ENCODE results near the gene RNF213. TPM values are rescaled to one million over a fixed set of nuclear protein-coding genes. Genes with fewer than 3 reads are reported as not detected.

Gene RNF213
- total and polyA plus RNA-seq, 10 of the 15 experiments (the other 5 are each of a cell fraction or from before 2014, with no cell fraction given): 18.6 to 145 (median 65.8) TPM

DNA sequence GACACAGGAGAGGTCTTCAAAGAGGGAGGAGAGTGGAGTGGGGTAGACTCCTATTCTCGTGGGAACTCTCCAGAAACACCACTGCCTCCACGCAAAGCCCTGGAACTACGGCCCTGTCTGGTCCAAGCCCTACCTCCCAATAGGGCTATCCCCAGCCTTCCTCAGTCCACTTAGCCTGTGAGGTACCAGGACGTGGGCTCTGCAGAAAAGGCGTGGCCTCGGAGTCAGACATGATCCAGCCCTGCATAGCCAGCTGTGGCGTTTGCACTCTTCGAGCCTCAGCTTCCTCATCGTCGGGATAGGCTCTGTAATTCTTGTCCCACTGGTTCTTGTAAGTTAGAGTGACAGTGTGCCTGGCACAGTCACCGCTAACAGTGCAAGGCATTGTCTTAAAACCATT is 168.1 kb downstream of the RNF213 start:
- in situ Hi-C loops (cut with MboI): loop anchor here (5.0 kb wide), 2 partner anchors 144 to 554 kb away; no protein-coding TSS in a partner anchor

DNA sequence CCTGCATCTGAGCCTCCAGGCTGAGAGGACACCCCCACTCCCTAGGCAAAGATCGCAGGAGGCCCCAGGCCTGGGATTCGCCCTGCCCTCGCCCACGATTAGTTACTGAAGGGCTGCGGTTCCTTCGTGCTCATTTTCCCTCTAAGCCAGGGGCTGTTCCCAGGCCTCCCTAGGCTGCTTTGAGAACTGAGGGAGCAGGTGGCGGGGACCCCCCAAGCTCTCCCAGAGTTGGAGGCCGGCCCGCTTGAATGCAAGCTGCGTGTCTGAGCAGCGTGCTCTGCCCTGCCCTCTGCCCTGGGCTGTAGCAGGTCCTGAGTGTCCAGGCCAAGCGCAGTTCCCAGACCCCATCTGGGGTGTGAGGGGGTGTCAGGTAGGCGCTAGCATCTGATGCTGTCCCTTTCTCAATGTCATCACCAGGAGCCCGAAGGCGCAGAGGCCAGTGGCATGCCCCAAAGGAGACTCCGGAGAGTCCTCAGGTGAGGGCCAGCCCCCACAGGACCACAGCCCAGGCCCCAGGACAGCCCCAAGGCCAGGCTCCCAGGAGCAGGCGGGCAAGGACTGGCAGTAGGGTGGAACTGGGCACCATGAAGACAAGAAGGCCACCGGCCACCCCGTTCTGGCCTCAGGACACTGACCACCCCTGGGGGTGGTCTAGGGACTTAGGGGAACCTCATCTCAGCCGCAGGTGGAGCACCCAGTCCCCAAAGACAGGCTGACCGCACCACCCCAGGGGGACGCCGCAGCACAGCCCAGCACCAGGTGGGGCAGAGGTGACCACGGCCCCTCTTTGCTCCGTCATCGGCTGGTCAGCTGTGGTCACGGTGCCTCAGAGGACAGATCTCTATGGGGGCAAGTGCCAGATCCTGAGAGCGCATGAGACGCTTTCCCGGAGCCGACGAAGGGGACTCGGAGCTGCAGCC is 169.0 kb downstream of the RNF213 start:
- H3K9ac ChIP-seq (ENCODE audit: control insufficient read depth, insufficient read depth, low read length): no peak overlapping the region
- SMC1A ChIA-PET (ENCODE audit: uncharacterized antibody, unreplicated experiment): interaction anchor here (3.1 kb wide), 1 partner anchor 147 kb away, joined by 15 read pairs; no protein-coding TSS in a partner anchor
- no peak for TF ChIP-seq NRF1 (conservative IDR thresholded peaks at IDR 0.05; ENCODE audit: low read depth, low read length)
- no peak for TF ChIP-seq RFX5 (IDR thresholded peaks at IDR 0.05; ENCODE audit: low read depth, low read length)
- TF ChIP-seq SPI1 (IDR thresholded peaks at IDR 0.05; ENCODE audit: borderline replicate concordance, insufficient read depth, low read depth, low read length): no peak
- TF ChIP-seq, protein P1, sequence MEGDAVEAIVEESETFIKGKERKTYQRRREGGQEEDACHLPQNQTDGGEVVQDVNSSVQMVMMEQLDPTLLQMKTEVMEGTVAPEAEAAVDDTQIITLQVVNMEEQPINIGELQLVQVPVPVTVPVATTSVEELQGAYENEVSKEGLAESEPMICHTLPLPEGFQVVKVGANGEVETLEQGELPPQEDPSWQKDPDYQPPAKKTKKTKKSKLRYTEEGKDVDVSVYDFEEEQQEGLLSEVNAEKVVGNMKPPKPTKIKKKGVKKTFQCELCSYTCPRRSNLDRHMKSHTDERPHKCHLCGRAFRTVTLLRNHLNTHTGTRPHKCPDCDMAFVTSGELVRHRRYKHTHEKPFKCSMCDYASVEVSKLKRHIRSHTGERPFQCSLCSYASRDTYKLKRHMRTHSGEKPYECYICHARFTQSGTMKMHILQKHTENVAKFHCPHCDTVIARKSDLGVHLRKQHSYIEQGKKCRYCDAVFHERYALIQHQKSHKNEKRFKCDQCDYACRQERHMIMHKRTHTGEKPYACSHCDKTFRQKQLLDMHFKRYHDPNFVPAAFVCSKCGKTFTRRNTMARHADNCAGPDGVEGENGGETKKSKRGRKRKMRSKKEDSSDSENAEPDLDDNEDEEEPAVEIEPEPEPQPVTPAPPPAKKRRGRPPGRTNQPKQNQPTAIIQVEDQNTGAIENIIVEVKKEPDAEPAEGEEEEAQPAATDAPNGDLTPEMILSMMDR (IDR thresholded peaks at IDR 0.05 in 2 of 3, conservative IDR thresholded peaks at IDR 0.05 in 1 of 3; ENCODE audit: control insufficient read depth in 2 of 3, extremely low read depth in 1 of 3, insufficient read depth in 1 of 3, low read depth in 3 of 3, low read length in 3 of 3): no peak
- TF ChIP-seq RELA (IDR thresholded peaks at IDR 0.05; ENCODE audit: borderline replicate concordance, partially characterized antibody): no peak
- no peak for TF ChIP-seq ZNF622 (IDR thresholded peaks at IDR 0.05)
- TF ChIP-seq NFYB (IDR thresholded peaks at IDR 0.05; ENCODE audit: insufficient read depth, low read depth, low read length): no peak
- TF ChIP-seq SMC3 (IDR thresholded peaks at IDR 0.05; ENCODE audit: borderline replicate concordance, low read length): no peak
- no peak for TF ChIP-seq BHLHE40 (IDR thresholded peaks at IDR 0.05; ENCODE audit: borderline replicate concordance in 1 of 2, low read depth in 2 of 2, low read length in 1 of 2)
- TF ChIP-seq POU2F2 (IDR thresholded peaks at IDR 0.05; ENCODE audit: borderline replicate concordance, low read depth, low read length): no peak
- no peak for TF ChIP-seq NR2C2 (IDR thresholded peaks at IDR 0.05; ENCODE audit: borderline replicate concordance, control insufficient read depth, insufficient read length, low read depth)

More for the DNA sequence above, 168.1 kb downstream of the RNF213 start:
- Histone ChIP-seq H3K4me2 (ENCODE audit: control insufficient read depth, insufficient read depth) (no peak overlapping the region), H3K36me3 (ENCODE audit: control insufficient read depth in 2 of 2, insufficient read depth in 2 of 2, low read length in 1 of 2) (no peaks in the 10 kb centered on the region), H3K9ac (ENCODE audit: control insufficient read depth, insufficient read depth, low read length) (no peak overlapping the region), H4K20me1 (ENCODE audit: control insufficient read depth, insufficient read depth) (no peaks in the 10 kb centered on the region), H3K79me2 (ENCODE audit: control insufficient read depth, insufficient read depth, low read length) (no peaks in the 10 kb centered on the region), H3K27me3 (replicated peaks in 1 of 2; ENCODE audit: control insufficient read depth in 2 of 2, insufficient read depth in 2 of 2, low read length in 1 of 2) (no peaks in the 10 kb centered on the region; a peak in 1 of 4 replicates), H2AFZ (ENCODE audit: control insufficient read depth, low read depth, low read length) (no peak overlapping the region), H3K4me3 (no peak overlapping the region), H3K9me3 (replicated peaks; ENCODE audit: control insufficient read depth, insufficient read depth, low read length) (no peaks in the 10 kb centered on the region), H3K27ac (ENCODE audit: control insufficient read depth, insufficient read depth) (no peak overlapping the region), H3K4me1 (ENCODE audit: control insufficient read depth, insufficient read depth, low read length) (peaks cover 3% of the 10 kb centered on the region)
- intact Hi-C loops (cut with micrococcal nuclease; ENCODE audit: unreplicated experiment): loop anchor here (10.0 kb wide), 1 partner anchor 306 kb away; no protein-coding TSS in a partner anchor
- ATAC-seq (no peak), DNase-seq (ENCODE audit: low read depth, low spot score) (no peak), FAIRE-seq (no peak)
- WGBS (ENCODE audit: insufficient coverage, insufficient replicate concordance, low lambda C conversion rate, missing lambda C conversion rate): 61% methylated on average over 11 of the region's 11 CpGs
- no TSS peak for BruUV-seq (replicated peaks)
- POLR2A ChIA-PET: no interaction called here
- TF ChIP-seq LARP7 (IDR thresholded peaks at IDR 0.05): no peak
- no peak for TF ChIP-seq EGR1 (IDR thresholded peaks at IDR 0.05; ENCODE audit: borderline replicate concordance in 1 of 2, low read depth in 2 of 2, low read length in 2 of 2)
- TF ChIP-seq ZNF274 (IDR thresholded peaks at IDR 0.05; ENCODE audit: insufficient read depth, insufficient read length): no peak
- TF ChIP-seq SIX5 (IDR thresholded peaks at IDR 0.05; ENCODE audit: low read depth, low read length, severe bottlenecking): no peak
- TF ChIP-seq MTA2 (IDR thresholded peaks at IDR 0.05; ENCODE audit: low read depth): no peak
- SMC1A ChIA-PET (ENCODE audit: uncharacterized antibody, unreplicated experiment): interaction anchor here (3.1 kb wide), 1 partner anchor 147 kb away, joined by 15 read pairs; no protein-coding TSS in a partner anchor
- CTCF ChIA-PET: interaction anchor here (1.0 to 5.0 kb wide), 2 partner anchors 147 to 542 kb away, joined by 6 to 61 read pairs; no protein-coding TSS in a partner anchor
- RAD21 ChIA-PET (ENCODE audit: unreplicated experiment): interaction anchor here (1.0 to 2.5 kb wide), 3 partner anchors 26 to 549 kb away, joined by 3 to 13 read pairs (median 11); no protein-coding TSS in a partner anchor

More for the DNA sequence above, 169.0 kb downstream of the RNF213 start:
- H3K9me3 ChIP-seq (replicated peaks; ENCODE audit: control insufficient read depth, insufficient read depth, low read length): no peaks in the 10 kb centered on the region
- intact Hi-C loops (cut with micrococcal nuclease; ENCODE audit: unreplicated experiment): loop anchor here (10.0 kb wide), 1 partner anchor 305 kb away; no protein-coding TSS in a partner anchor
- H4K20me1 ChIP-seq (ENCODE audit: control insufficient read depth, insufficient read depth): no peaks in the 10 kb centered on the region
- no peak overlapping the region for H3K27ac ChIP-seq (ENCODE audit: control insufficient read depth, insufficient read depth)
- H3K79me2 ChIP-seq (ENCODE audit: control insufficient read depth, insufficient read depth, low read length): no peaks in the 10 kb centered on the region
- H3K36me3 ChIP-seq (ENCODE audit: control insufficient read depth in 2 of 2, insufficient read depth in 2 of 2, low read length in 1 of 2): no peaks in the 10 kb centered on the region
- RAD21 ChIA-PET (ENCODE audit: unreplicated experiment): no interaction called here
- CTCF ChIA-PET: no interaction called here
- WGBS (ENCODE audit: insufficient coverage, insufficient replicate concordance, low lambda C conversion rate, missing lambda C conversion rate): 69% methylated on average over 33 of the region's 33 CpGs
- no peak for DNase-seq (ENCODE audit: low read depth, low spot score)
- H3K4me3 ChIP-seq: no peak overlapping the region
- H3K4me1 ChIP-seq (ENCODE audit: control insufficient read depth, insufficient read depth, low read length): peaks cover 3% of the 10 kb centered on the region
- in situ Hi-C loops (cut with MboI): loop anchor here (5.0 kb wide), 2 partner anchors 143 to 553 kb away; no protein-coding TSS in a partner anchor
- H3K27me3 ChIP-seq (replicated peaks in 1 of 2; ENCODE audit: control insufficient read depth in 2 of 2, insufficient read depth in 2 of 2, low read length in 1 of 2): no peaks in the 10 kb centered on the region; a peak in 1 of 4 replicates
- no peak for FAIRE-seq
- no peak overlapping the region for H3K4me2 ChIP-seq (ENCODE audit: control insufficient read depth, insufficient read depth)
- no TSS peak for BruUV-seq (replicated peaks)
- POLR2A ChIA-PET: no interaction called here
- no peak for ATAC-seq
- H2AFZ ChIP-seq (ENCODE audit: control insufficient read depth, low read depth, low read length): no peak overlapping the region

Data from GM12878 (cell line).